Measurements from ENCODE around the gene FATE1. TPM values are rescaled to one million over a fixed set of nuclear protein-coding genes. Genes with fewer than 3 reads are reported as not detected.

The FATE1 gene
- polyA plus RNA-seq, 1 donor from 2014 or later = not detected

GRCh38 chrX:151745651-151746050, 29.8 kb downstream of the FATE1 start:
- Mint-ChIP-seq H3K27ac (no peak overlapping the region), H3K36me3 (no peaks in the 10 kb centered on the region), H3K9me3 (peaks cover 0 to 2% (median 0%) of the 10 kb centered on the region in 3 donors)

GRCh38 chrX:151746502-151746901, 30.7 kb downstream of the FATE1 start:
- no peak overlapping the region for H3K4me3 Mint-ChIP-seq
- no peaks in the 10 kb centered on the region for H3K36me3 Mint-ChIP-seq
- H3K27ac Mint-ChIP-seq = no peak overlapping the region
- H3K9me3 Mint-ChIP-seq = peaks cover 0 to 2% (median 0%) of the 10 kb centered on the region in 3 donors
- no peaks in the 10 kb centered on the region for H3K4me1 Mint-ChIP-seq
- H3K27me3 Mint-ChIP-seq = peaks cover 1% of the 10 kb centered on the region

More at GRCh38 chrX:151745651-151746050, 29.8 kb downstream of the FATE1 start:
- no peak overlapping the region for H3K4me3 Mint-ChIP-seq
- H3K27me3 Mint-ChIP-seq = peaks cover 1% of the 10 kb centered on the region
- no peaks in the 10 kb centered on the region for H3K4me1 Mint-ChIP-seq

GRCh38 chrX:151750511-151750910, 34.7 kb downstream of the FATE1 start:
- Mint-ChIP-seq H3K4me3 (no peak overlapping the region), H3K9me3 (no peaks in the 10 kb centered on the region), H3K36me3 (no peaks in the 10 kb centered on the region), H3K4me1 (no peaks in the 10 kb centered on the region), H3K27ac (no peak overlapping the region), H3K27me3 (peaks cover 1% of the 10 kb centered on the region)

- H3K27me3 Mint-ChIP-seq = peaks cover 1% of the 10 kb centered on the region
- H3K36me3 Mint-ChIP-seq = no peaks in the 10 kb centered on the region
- H3K27ac Mint-ChIP-seq = no peak overlapping the region
- no peaks in the 10 kb centered on the region for H3K9me3 Mint-ChIP-seq
- H3K4me3 Mint-ChIP-seq = no peak overlapping the region
- no peaks in the 10 kb centered on the region for H3K4me1 Mint-ChIP-seq
Observed at GRCh38 chrX:151752847-151753246, 37.0 kb downstream of the FATE1 start.

GRCh38 chrX:151753313-151754046, 37.6 kb downstream of the FATE1 start:
- Mint-ChIP-seq H3K9me3 (no peaks in the 10 kb centered on the region), H3K36me3 (no peaks in the 10 kb centered on the region), H3K4me1 (no peaks in the 10 kb centered on the region), H3K27ac (no peak overlapping the region), H3K4me3 (no peak overlapping the region), H3K27me3 (peaks cover 1% of the 10 kb centered on the region)

- Mint-ChIP-seq H3K36me3 (no peaks in the 10 kb centered on the region), H3K27me3 (peaks cover 1% of the 10 kb centered on the region), H3K9me3 (no peaks in the 10 kb centered on the region), H3K27ac (no peak overlapping the region), H3K4me3 (no peak overlapping the region), H3K4me1 (no peaks in the 10 kb centered on the region)
Observed at GRCh38 chrX:151754047-151754429, 38.2 kb downstream of the FATE1 start.

- Mint-ChIP-seq H3K27ac (no peak overlapping the region), H3K36me3 (no peaks in the 10 kb centered on the region), H3K4me3 (no peak overlapping the region), H3K27me3 (peaks cover 3% of the 10 kb centered on the region), H3K9me3 (no peaks in the 10 kb centered on the region), H3K4me1 (no peaks in the 10 kb centered on the region)
Observed at GRCh38 chrX:151754641-151755215, 38.9 kb downstream of the FATE1 start.

- Mint-ChIP-seq H3K9me3 (no peaks in the 10 kb centered on the region), H3K4me3 (no peak overlapping the region), H3K27me3 (peaks cover 2% of the 10 kb centered on the region), H3K36me3 (no peaks in the 10 kb centered on the region), H3K4me1 (no peaks in the 10 kb centered on the region), H3K27ac (no peak overlapping the region)
Observed at GRCh38 chrX:151759041-151759708, 43.3 kb downstream of the FATE1 start.

- Mint-ChIP-seq H3K4me1 (no peaks in the 10 kb centered on the region), H3K27me3 (peaks cover 4% of the 10 kb centered on the region), H3K9me3 (no peaks in the 10 kb centered on the region), H3K4me3 (no peak overlapping the region), H3K27ac (peak overlapping the region in 1 of 3 donors; percentile 90), H3K36me3 (no peaks in the 10 kb centered on the region)
Observed at GRCh38 chrX:151762802-151763201, 47.0 kb downstream of the FATE1 start.

GRCh38 chrX:151763711-151764110, 47.9 kb downstream of the FATE1 start:
- H3K27me3 Mint-ChIP-seq = peaks cover 4% of the 10 kb centered on the region
- no peak overlapping the region for H3K27ac Mint-ChIP-seq
- H3K4me3 Mint-ChIP-seq = no peak overlapping the region
- no peaks in the 10 kb centered on the region for H3K4me1 Mint-ChIP-seq
- no peaks in the 10 kb centered on the region for H3K9me3 Mint-ChIP-seq
- no peaks in the 10 kb centered on the region for H3K36me3 Mint-ChIP-seq

GRCh38 chrX:151765026-151765425, 49.2 kb downstream of the FATE1 start:
- no peaks in the 10 kb centered on the region for H3K4me1 Mint-ChIP-seq
- no peak overlapping the region for H3K27ac Mint-ChIP-seq
- H3K36me3 Mint-ChIP-seq = no peaks in the 10 kb centered on the region
- peaks cover 2% of the 10 kb centered on the region for H3K27me3 Mint-ChIP-seq
- H3K9me3 Mint-ChIP-seq = no peaks in the 10 kb centered on the region
- H3K4me3 Mint-ChIP-seq = no peak overlapping the region

GRCh38 chrX:151771726-151772125, 55.9 kb downstream of the FATE1 start:
- no peak overlapping the region for H3K27ac Mint-ChIP-seq
- no peak overlapping the region for H3K4me3 Mint-ChIP-seq
- no peaks in the 10 kb centered on the region for H3K4me1 Mint-ChIP-seq
- H3K36me3 Mint-ChIP-seq = no peaks in the 10 kb centered on the region
- peaks cover 2% of the 10 kb centered on the region for H3K27me3 Mint-ChIP-seq
- no peaks in the 10 kb centered on the region for H3K9me3 Mint-ChIP-seq

Other genes with a start within 250 kb of the FATE1 start
- not detected for gene PASD1, start 152.4 kb upstream of the FATE1 start, polyA plus RNA-seq
- not detected for gene PRRG3, start 20.6 kb upstream of the FATE1 start, polyA plus RNA-seq
- gene CNGA2, start 18.7 kb downstream of the FATE1 start, polyA plus RNA-seq = not detected
- gene MAGEA4, start 196.9 kb downstream of the FATE1 start, polyA plus RNA-seq = not detected